IgD-negative memory B cell (primary cell): ENCODE data around the gene FURIN. TPM values are rescaled to one million over a fixed set of nuclear protein-coding genes. Genes with fewer than 3 reads are reported as not detected.
A peak's percentile ranks its signal among the peaks of the same experiment; 100 is the strongest.
"Not testable (repeated sequence)": the region's sequence is repeated elsewhere in the genome, so short reads cannot be mapped to it uniquely, and the experiment has no call there.

Experiments
- H3K27ac Mint-ChIP-seq, 3 donors: one replicate each; pipeline ENCODE4 v1.8.0; 2020 to 2022; ENCODE audit warnings: mild to moderate bottlenecking in 3 of 3, mixed read lengths in 3 of 3, moderate library complexity in 1 of 3
- H3K27me3 Mint-ChIP-seq: one replicate; pipeline ENCODE4 v1.8.0; 2021; ENCODE audit warnings: mixed read lengths
- H3K36me3 Mint-ChIP-seq: one replicate; pipeline ENCODE4 v1.8.0; 2020; ENCODE audit warnings: mild to moderate bottlenecking, mixed read lengths
- H3K4me1 Mint-ChIP-seq, 3 donors: one replicate each; pipeline ENCODE4 v1.8.0; 2020 to 2022; ENCODE audit warnings: mixed read lengths in 3 of 3, mild to moderate bottlenecking in 1 of 3
- H3K4me3 Mint-ChIP-seq, 4 donors: one replicate each; pipeline ENCODE4 v1.8.0; 2020 to 2022; ENCODE audit warnings: mild to moderate bottlenecking in 4 of 4, mixed read lengths in 4 of 4, moderate library complexity in 3 of 4
- H3K9me3 Mint-ChIP-seq, 3 donors: one replicate each; pipeline ENCODE4 v1.8.0; 2020 to 2021; ENCODE audit warnings: mixed read lengths in 3 of 3, mild to moderate bottlenecking in 1 of 3
- polyA plus RNA-seq: library from polyadenylated mRNA; unstranded; fragments of 300-500 nt; fragmentation: Illumina TruSeq; gene quantifications from one replicate; pipeline ENCODE4 v1.2.3, GENCODE V29; 2021

The FURIN gene
- polyA plus RNA-seq: 9.7 TPM

DNA sequence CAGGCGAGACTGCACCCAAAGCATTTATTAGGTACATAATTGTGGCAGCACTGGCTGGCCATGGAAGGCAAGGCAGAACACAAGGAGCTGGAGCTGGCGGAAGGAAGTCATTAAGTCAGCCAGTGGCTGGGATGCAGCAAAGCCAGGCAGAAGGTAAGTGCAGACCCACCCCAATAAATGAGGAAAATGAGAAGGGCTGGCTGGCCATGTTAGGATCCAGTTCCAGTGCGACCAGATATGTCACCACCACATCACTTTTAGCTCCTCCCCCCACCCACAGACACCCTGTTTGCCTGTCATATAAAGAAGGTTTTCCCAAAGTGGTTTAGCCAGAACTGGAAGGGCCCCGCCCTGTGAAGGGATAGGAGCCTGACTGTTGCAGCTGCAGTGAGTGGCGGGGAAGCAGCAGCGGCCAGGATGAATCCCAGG lies at the start of gene FURIN:
FURIN (plus strand) TSS at position 328 of the 429 bp plus-strand sequence. CDS start 7,153 bp downstream, outside the sequence.
- peak within 1 kb of the TSS; percentile 76 to 88 (median 80) for H3K27ac Mint-ChIP-seq
- H3K36me3 Mint-ChIP-seq: no peaks in the 10 kb centered on the region
- no peaks in the 10 kb centered on the region for H3K9me3 Mint-ChIP-seq
- H3K4me3 Mint-ChIP-seq: peak within 1 kb of the TSS; percentile 48 to 94 (median 89)
- H3K27me3 Mint-ChIP-seq: no peaks in the 10 kb centered on the region
- H3K4me1 Mint-ChIP-seq: peaks cover 34 to 45% (median 41%) of the 10 kb centered on the region in 3 donors

DNA sequence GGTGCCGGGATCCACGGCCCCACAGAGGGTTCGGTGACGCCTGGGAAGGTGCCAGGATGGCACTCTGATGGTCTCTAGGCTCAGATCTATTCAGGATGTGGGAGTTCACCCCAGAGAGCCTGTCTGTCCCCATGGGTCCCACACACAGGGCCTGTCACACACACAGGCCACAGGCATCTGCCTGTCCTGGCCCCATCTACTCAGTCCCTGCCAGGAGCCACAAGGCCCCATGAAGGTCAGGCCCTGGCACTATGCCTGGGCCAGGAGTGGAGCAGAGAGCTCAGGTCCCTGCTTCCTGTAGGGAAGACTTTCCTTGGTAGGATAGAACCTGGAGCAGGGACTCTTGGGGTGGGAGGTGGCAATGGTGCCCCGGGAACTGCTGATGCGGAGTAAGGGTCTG lies 49.0 kb upstream of the FURIN start:
- peaks cover 2% of the 10 kb centered on the region for H3K36me3 Mint-ChIP-seq
- H3K27ac Mint-ChIP-seq: no peak overlapping the region
- no peaks in the 10 kb centered on the region for H3K9me3 Mint-ChIP-seq
- H3K27me3 Mint-ChIP-seq: no peaks in the 10 kb centered on the region
- peak overlapping the region in 1 of 4 donors; percentile 28 for H3K4me3 Mint-ChIP-seq
- H3K4me1 Mint-ChIP-seq: peaks cover 31 to 37% (median 32%) of the 10 kb centered on the region in 3 donors

DNA sequence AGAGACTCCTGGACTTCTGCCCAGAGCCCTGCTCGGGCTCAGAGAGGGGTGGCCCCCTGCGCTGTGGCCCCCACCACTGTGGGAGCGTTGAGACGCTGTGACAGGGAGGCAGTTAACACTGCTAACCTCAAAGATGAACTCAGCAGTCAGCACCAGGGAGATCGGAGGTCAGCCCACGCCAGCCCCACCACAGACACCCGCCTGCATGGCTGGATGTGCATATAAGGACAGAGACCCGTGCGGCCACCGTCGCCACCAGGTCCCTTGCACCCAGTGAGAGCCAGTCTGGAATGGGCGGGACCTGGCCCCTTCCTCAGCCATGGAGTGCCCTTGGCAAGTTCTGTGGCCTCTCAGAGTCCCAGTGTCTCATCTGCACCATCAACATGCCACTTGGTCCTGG lies 48.5 kb upstream of the FURIN start:
- Mint-ChIP-seq H3K9me3 (no peaks in the 10 kb centered on the region), H3K27ac (no peak overlapping the region), H3K27me3 (no peaks in the 10 kb centered on the region), H3K4me1 (peaks cover 30 to 38% (median 34%) of the 10 kb centered on the region in 3 donors), H3K4me3 (no peak overlapping the region), H3K36me3 (peaks cover 2% of the 10 kb centered on the region)

DNA sequence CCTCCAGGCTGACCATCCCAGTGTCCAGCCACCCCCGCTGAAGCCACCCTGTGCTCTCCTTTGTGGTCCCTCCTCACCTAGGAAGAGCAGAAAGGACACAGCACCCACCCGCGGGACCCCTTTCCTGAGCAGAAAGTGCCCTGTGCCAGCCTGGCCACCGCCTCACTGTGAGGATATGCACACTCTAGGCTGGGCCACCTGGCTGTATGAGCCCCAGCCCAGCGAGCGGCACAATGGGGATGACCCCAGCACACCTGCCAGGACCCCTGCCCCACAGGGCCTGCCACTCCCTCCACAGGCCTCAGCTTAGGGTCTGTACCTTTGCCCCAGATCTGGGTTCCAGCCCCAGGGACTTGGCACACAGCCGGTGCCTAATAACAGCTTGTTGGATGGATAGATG lies 47.9 kb upstream of the FURIN start:
- Mint-ChIP-seq H3K36me3 (peaks cover under 1% of the 10 kb centered on the region), H3K27ac (peak overlapping the region in 1 of 3 donors; percentile 71), H3K27me3 (no peaks in the 10 kb centered on the region), H3K4me1 (peaks cover 26 to 34% (median 28%) of the 10 kb centered on the region in 3 donors), H3K4me3 (no peak overlapping the region), H3K9me3 (no peaks in the 10 kb centered on the region)

DNA sequence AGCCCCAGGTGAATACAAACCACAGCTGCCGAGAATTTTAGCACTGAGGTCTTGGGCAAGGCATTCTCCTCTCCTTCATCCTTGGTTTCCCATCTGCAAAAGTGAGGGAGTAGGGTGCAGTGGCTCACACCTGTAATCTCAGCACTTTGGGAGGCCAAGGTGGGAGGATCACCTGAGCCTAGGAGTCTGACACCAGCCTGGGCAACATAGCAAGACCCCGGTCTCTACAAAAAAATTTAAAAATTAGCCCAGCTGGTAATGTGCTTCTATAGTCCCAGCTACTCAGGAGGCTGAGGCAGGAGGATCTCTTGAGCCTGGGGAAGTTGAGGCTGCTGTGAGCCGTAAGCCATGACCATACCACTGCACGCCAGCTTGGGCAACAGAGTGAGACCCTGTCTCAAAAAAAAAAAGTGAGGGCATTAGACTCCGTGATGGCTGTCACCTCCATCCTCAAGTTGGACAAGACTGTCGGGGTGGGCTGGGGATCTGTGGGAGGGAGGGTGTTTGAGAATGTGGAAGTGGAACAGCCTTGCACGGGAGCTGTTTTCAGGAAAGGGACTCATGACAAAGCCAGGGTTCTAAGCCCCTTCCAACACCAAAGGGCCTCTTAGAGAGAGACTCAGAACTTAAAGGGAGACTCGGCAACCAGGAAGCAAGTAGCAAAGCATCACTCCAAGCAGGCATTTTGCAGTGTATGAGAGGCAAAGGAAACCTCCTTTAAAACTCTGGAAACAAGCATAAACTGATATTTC lies 46.0 kb upstream of the FURIN start:
- Mint-ChIP-seq H3K27me3 (no peaks in the 10 kb centered on the region), H3K4me1 (peaks cover 22 to 32% (median 26%) of the 10 kb centered on the region in 3 donors), H3K9me3 (no peaks in the 10 kb centered on the region), H3K27ac (peak overlapping the region in 1 of 3 donors; percentile 67), H3K36me3 (no peaks in the 10 kb centered on the region), H3K4me3 (peak overlapping the region in 1 of 4 donors; percentile 52)

DNA sequence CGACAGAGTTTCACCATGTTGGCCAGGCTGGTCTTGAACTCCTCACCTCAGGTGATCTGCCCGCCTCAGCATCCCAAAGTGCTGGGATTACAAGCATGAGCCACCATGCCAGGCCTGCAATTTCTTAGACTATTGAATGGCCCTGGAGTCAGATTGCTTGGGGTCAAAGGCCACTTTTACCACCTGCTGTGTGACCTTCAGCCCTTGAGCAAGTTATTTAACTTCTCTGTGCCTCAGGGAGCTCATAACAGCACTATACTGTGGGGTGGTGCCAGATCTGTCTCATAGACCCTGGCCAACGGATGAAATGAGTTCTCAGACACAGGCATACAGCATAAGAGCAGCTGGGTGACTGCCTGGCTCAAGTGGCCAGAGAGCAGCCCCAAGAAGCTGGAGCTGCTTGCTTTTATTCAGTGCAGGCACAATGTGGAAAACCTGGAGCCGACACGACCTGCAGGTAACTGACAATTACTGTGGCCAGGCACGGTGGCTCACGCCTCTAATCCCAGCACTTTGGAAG lies 44.9 kb upstream of the FURIN start:
- H3K9me3 Mint-ChIP-seq: no peaks in the 10 kb centered on the region
- H3K4me3 Mint-ChIP-seq: peak overlapping the region in 2 of 4 donors; percentile 11 to 88
- peak overlapping the region in 1 of 3 donors; percentile 52 for H3K27ac Mint-ChIP-seq
- peaks cover 14 to 25% (median 18%) of the 10 kb centered on the region in 3 donors for H3K4me1 Mint-ChIP-seq
- no peaks in the 10 kb centered on the region for H3K36me3 Mint-ChIP-seq
- H3K27me3 Mint-ChIP-seq: no peaks in the 10 kb centered on the region

DNA sequence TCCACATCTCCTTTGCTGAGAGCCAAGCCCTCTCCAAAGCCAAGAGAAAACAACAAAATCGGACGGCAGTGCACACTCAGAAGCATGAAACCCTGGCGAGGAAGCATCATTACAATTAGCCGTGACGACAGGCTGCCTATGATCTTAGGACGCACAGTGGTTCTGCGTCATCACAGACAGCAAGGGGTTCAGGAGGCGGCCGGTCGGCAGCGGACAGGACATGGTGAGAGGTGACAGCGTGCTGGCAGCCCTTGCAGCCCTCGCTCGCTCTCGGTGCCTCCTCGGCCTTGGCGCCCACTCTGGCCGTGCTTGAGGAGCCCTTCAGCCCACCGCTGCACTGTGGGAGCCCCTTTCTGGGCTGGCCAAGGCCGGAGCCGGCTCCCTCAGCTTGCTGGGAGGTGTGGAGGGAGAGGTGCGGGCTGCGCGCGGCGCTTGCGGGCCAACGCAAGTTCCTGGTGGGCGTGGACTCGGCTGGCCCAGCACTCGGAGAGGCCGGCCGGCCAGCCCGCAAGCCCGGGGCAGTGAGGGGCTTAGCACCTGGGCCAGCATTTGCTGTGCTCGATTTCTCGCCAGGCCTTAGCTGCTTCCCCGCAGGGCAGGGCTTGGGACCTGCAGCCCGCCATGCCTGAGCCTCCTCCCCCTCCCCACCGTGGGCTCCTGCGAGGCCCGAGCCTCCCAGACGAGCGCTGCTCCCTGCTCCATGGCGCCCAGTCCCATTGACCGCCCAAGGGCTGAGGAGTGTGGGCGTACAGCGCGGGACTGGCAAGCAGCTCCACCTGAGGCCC lies 43.1 kb upstream of the FURIN start:
- H3K36me3 Mint-ChIP-seq, H3K27me3 Mint-ChIP-seq, H3K9me3 Mint-ChIP-seq, H3K4me3 Mint-ChIP-seq: not testable (repeated sequence)
- H3K4me1 Mint-ChIP-seq: peaks cover 17 to 31% (median 21%) of the 10 kb centered on the region in 3 donors
- H3K27ac Mint-ChIP-seq: peak overlapping the region in 2 of 3 donors; percentile 55 to 68

DNA sequence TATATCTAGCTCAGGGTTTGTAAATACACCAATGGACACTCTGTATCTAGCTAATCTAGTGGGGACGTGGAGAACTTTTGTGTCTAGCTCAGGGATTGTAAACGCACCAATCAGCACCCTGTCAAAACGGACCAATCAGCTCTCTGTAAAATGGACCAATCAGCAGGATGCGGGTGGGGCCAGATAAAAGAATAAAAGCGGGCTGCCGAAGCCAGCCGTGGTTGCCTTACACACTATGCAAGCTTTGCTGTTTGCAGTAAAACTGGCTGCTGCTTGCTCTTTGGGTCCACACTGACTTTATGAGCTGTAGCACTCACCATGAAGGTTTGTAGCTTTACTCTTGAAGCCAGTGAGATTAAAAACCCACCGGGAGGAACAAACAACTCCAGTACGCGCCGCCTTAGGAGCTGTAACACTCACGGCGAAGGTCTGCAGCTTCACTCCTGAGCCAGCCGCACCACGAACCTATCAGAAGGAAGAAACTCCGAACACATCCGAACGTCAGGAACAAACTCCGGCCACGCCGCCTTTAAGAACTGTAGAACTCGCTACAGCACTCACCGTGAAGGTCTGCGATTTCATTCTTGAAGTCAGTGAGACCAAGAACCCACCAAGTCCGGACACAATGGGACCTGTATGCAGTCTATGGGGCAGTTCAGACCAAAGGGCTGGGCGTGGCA lies 42.0 kb upstream of the FURIN start:
- Mint-ChIP-seq H3K27ac (peak overlapping the region in 2 of 3 donors; percentile 60 to 68), H3K4me1 (peaks cover 17 to 37% (median 26%) of the 10 kb centered on the region in 3 donors)

DNA sequence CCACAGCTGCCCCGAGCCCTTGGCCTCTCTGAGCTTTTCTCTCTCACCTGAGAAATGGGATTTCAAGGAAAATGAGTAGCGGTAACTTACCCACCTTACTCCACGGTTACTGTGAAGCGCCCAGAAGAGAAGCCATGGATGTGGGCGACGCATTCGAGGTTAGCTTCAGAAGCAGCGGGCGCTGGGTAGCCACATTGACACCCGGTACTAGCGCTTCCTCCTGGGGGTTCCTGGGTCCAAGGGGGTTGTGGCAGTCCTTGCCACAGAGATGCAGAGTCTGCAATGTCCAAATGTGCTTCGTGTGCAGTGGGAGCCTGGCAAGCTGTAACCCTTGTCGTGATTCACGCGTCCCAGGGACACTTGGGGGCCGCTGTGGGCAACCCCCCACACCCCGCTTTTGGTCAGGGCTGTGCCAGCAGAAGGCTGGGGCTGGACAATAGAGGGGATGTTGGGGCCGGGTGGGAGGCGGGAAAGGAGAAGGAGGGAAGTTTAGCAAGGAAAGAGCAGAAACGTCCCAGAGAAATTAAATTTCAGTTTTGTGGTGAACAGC lies 41.4 kb upstream of the FURIN start:
- H3K4me3 Mint-ChIP-seq: no peak overlapping the region
- peaks cover 17 to 34% (median 23%) of the 10 kb centered on the region in 3 donors for H3K4me1 Mint-ChIP-seq
- no peaks in the 10 kb centered on the region for H3K9me3 Mint-ChIP-seq
- no peak overlapping the region for H3K27ac Mint-ChIP-seq
- peaks cover 6% of the 10 kb centered on the region for H3K27me3 Mint-ChIP-seq
- no peaks in the 10 kb centered on the region for H3K36me3 Mint-ChIP-seq

More for the DNA sequence above, 42.0 kb upstream of the FURIN start:
- H3K4me3 Mint-ChIP-seq, H3K9me3 Mint-ChIP-seq, H3K27me3 Mint-ChIP-seq, H3K36me3 Mint-ChIP-seq: not testable (repeated sequence)

DNA sequence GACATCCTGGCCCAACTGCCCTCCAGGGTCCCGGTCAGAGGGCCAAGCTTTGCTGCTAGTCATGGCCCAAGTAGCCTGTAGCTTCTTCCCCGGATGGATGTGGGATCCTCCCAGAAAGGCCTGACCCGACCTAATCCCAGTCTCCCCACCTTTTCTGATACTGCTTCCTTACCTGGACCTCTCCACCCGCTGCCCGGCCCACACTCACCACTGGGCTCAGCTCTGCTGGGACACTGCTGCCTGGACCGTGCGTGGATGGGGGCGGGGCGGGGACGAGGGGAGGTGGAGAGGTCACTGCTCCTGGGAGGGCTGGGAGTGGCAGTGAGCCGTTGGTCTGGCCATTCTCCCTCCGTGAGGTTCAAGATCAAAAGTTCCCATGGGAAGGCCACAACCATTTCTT lies 40.3 kb upstream of the FURIN start:
- Mint-ChIP-seq H3K27ac (no peak overlapping the region), H3K9me3 (no peaks in the 10 kb centered on the region), H3K4me1 (peaks cover 17 to 30% (median 23%) of the 10 kb centered on the region in 3 donors), H3K4me3 (no peak overlapping the region), H3K27me3 (peaks cover 6% of the 10 kb centered on the region), H3K36me3 (no peaks in the 10 kb centered on the region)

DNA sequence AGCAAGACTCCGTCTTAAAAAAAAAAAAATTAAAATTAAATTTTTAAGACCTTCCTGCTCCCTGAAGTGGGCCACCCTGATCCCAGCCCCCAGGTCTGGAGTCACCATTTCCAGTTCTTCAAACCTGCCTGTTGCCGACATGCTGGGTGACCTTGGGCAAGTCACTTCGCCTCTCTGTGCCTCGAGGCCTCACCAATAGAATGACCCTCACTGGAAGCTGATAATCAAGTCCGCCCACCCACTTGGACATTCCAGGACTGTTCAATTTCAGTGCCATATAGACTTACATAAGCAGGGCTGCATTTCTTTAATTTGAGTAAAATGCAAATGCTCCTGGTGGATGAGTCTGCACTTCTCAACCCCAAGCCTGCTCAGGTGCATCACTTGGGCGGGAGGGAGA lies 39.3 kb upstream of the FURIN start:
- Mint-ChIP-seq H3K27ac (peak overlapping the region in 1 of 3 donors; percentile 39), H3K4me3 (no peak overlapping the region), H3K36me3 (no peaks in the 10 kb centered on the region), H3K9me3 (no peaks in the 10 kb centered on the region), H3K27me3 (peaks cover 6% of the 10 kb centered on the region), H3K4me1 (peaks cover 14 to 26% (median 20%) of the 10 kb centered on the region in 3 donors)

DNA sequence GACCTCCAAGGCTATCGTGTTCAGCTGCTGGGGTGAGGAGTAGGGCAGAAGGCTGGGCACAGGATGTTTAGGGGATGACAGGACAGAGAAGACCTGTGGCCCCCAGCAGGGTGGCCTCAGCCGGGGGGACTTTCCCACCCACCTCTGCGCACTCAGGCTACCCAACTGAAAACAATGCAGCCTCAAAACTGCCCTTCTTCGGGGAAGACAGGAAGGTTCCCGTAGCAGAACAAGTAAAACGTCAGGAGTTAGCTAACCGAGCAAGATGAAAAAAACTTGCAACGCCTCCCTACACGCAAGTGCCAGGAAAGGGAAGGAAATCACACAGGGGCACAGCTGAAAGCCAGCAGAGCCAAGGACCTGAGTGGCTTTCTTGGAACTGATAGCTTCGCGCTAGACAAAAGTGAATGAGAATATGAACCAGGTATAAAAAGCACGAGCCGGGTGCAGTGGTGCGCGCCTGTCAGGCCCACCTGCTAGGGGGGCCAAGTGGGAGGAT lies 38.4 kb upstream of the FURIN start:
- peaks cover 7 to 19% (median 12%) of the 10 kb centered on the region in 3 donors for H3K4me1 Mint-ChIP-seq
- peak overlapping the region in 3 of 4 donors; percentile 26 to 72 (median 58) for H3K4me3 Mint-ChIP-seq
- H3K27me3 Mint-ChIP-seq: peaks cover 6% of the 10 kb centered on the region
- H3K36me3 Mint-ChIP-seq: no peaks in the 10 kb centered on the region
- no peaks in the 10 kb centered on the region for H3K9me3 Mint-ChIP-seq
- H3K27ac Mint-ChIP-seq: peak overlapping the region; percentile 43 to 82 (median 67)

DNA sequence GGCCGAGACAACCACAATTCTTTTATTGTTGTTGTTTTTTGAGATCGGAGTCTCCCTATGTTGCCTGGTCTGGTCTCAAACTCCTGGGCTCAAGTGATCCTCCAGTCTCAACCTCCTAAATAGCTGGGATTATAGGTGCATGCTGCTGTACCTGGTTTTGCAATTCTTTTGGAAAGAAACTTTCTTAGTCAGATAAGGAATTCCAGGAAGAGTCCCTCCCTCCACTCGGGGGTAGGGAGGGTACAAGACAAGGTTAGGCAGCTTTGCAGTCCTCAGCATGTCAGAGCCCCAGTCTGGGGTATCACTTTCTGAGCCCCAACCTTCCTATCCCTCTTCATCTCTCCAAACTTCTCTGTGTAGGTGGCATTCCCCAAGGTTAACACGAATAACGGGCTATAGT lies 33.8 kb upstream of the FURIN start:
- Mint-ChIP-seq H3K4me3 (no peak overlapping the region), H3K27me3 (peaks cover 6% of the 10 kb centered on the region), H3K36me3 (no peaks in the 10 kb centered on the region), H3K27ac (no peak overlapping the region), H3K9me3 (no peaks in the 10 kb centered on the region), H3K4me1 (peaks cover 28 to 33% (median 28%) of the 10 kb centered on the region in 3 donors)

DNA sequence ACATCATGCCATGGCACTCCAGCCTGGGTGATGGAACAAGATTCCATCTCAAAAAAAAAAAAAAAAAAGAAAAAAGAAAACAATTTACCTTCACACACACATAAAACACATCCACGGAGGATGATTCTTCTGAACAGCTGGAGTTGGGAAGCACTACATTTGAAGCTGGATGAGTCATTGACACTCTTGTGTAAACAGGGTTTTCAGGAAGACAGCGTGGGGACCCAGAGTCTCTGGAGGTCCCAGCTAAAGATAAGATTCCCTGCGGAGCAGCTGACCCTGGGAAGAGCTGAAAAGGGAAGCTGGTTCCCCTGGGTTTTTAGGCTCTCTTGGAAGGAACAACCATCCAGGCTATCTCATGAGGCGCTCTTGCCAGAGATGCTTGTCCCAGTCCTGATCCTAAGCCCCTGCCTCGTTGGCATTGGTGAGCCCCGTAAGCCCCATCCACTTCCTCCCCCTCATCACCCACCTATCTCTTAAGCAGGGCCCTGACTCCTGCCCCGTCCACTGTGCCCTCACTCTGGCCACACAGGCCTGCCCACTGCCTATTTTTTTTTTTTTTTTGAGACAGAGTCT lies 32.0 kb upstream of the FURIN start:
- no peaks in the 10 kb centered on the region for H3K9me3 Mint-ChIP-seq
- H3K27ac Mint-ChIP-seq: no peak overlapping the region
- H3K4me3 Mint-ChIP-seq: no peak overlapping the region
- no peaks in the 10 kb centered on the region for H3K36me3 Mint-ChIP-seq
- peaks cover 18 to 30% (median 26%) of the 10 kb centered on the region in 3 donors for H3K4me1 Mint-ChIP-seq
- H3K27me3 Mint-ChIP-seq: no peaks in the 10 kb centered on the region
